Natural killer cell (primary cell): ENCODE data around the gene GBE1. TPM values are rescaled to one million over a fixed set of nuclear protein-coding genes. Genes with fewer than 3 reads are reported as not detected.

Source experiments
- ATAC-seq, 3 donors: fragments of 150-1000 bp in 2 of 3; fragments of 200-7000 bp in 1 of 3; cut with Tn5 transposase; 1 replicate in 1 of 3; 2 replicates in 2 of 3; pipeline ENCODE4 v1.10.0; 2021; ENCODE audit warnings: mild to moderate bottlenecking in 2 of 3, moderate library complexity in 2 of 3
- DNase-seq, 2 donors: peaks; one replicate each; pipeline versions ENCODE4 v3.0.0 to v3.0.0-alpha.2; 2013 to 2021; ENCODE audit warnings: mixed read lengths in 1 of 2
- H3K27ac ChIP-seq: one replicate; pipeline ENCODE4 v1.5.1; 2013; ENCODE audit warnings: mild to moderate bottlenecking, low read length
- H3K27me3 ChIP-seq: one replicate; pipeline ENCODE4 v1.6.1; 2013; ENCODE audit warnings: low read length; ENCODE audit not compliant: control insufficient read depth, insufficient read depth
- H3K36me3 ChIP-seq: one replicate; pipeline ENCODE4 v1.6.1; 2013; ENCODE audit warnings: low read length; ENCODE audit not compliant: control insufficient read depth, insufficient read depth
- H3K4me1 ChIP-seq: one replicate; pipeline ENCODE4 v1.6.1; 2013; ENCODE audit warnings: low read length; ENCODE audit not compliant: control insufficient read depth, insufficient read depth
- H3K4me3 ChIP-seq: one replicate; pipeline ENCODE4 v1.5.1; 2013; ENCODE audit warnings: low read length
- H3K9me3 ChIP-seq: one replicate; pipeline ENCODE4 v1.6.1; 2013; ENCODE audit warnings: low read length; ENCODE audit not compliant: control insufficient read depth, insufficient read depth
- H3K27ac Mint-ChIP-seq, 2 donors: one replicate each; pipeline ENCODE4 v1.8.0; 2022; ENCODE audit warnings: mild to moderate bottlenecking in 2 of 2, mixed read lengths in 2 of 2, moderate library complexity in 1 of 2
- H3K27me3 Mint-ChIP-seq, 2 donors: one replicate each; pipeline ENCODE4 v1.8.0; 2022; ENCODE audit warnings: low read depth in 2 of 2, mixed read lengths in 2 of 2
- H3K36me3 Mint-ChIP-seq: one replicate; pipeline ENCODE4 v1.8.0; 2022; ENCODE audit warnings: mixed read lengths
- H3K4me1 Mint-ChIP-seq, 2 donors: one replicate each; pipeline ENCODE4 v1.8.0; 2022; ENCODE audit warnings: mixed read lengths in 2 of 2
- H3K4me3 Mint-ChIP-seq: one replicate; pipeline ENCODE4 v1.8.0; 2022; ENCODE audit warnings: mild to moderate bottlenecking, moderate library complexity, mixed read lengths
- H3K9me3 Mint-ChIP-seq, 2 donors: one replicate each; pipeline ENCODE4 v1.8.0; 2022; ENCODE audit warnings: mixed read lengths in 2 of 2
- CTCF ChIP-seq: fragments of 200-600 bp; IDR thresholded peaks from one replicate; pipeline ENCODE4 v1.8.0; 2022; ENCODE audit warnings: antibody characterized with exemption
- WGBS: methylation state at CpG from one replicate; pipeline ENCODE4 v1.1.7; 2013; ENCODE audit warnings: missing lambda C conversion rate; ENCODE audit not compliant: insufficient coverage; 5-methylcytosine and 5-hydroxymethylcytosine counted together
- intact Hi-C: fragments of 100-400 bp; cut with micrococcal nuclease; formaldehyde crosslinking; loops from one replicate; pipeline ENCODE4 v1.14.2; 2022
- total RNA-seq, 4 donors: library from RNA; stranded (reverse); fragments of 120-200 nt in 1 of 4; gene quantifications; one replicate each; pipeline versions ENCODE4 v1.2.3 to v1.2.4, GENCODE V29; 2013 to 2022

Gene GBE1
- total RNA-seq, 3 donors from 2014 or later (not counting 1 experiment from before 2014, with no cell fraction given) = 8.8 to 11.8 (median 9.7) TPM

DNA sequence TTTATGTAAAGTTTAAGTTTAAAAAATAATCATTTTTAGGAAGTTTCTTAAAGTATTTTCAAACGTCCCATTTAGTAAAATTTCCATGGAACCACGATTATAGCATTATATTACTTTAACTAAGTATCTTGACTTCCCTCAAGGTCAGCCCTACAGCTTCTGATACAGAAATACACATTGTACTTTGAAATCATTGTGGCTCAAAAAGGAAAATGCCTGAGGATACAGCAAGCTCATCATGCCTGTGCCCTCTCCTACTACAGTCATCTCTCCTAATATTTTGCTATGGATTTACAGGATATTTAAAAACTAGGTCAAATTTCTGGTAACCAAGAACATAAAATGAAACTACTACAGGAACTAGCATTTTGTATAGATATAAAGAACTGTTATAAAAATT lies 51.8 kb downstream of the GBE1 start:
- Histone ChIP-seq H3K9me3 (no peaks in the 10 kb centered on the region), H3K4me1 (no peaks in the 10 kb centered on the region), H3K36me3 (no peaks in the 10 kb centered on the region), H3K4me3 (no peak overlapping the region), H3K27me3 (no peaks in the 10 kb centered on the region), H3K27ac (no peak overlapping the region)
- Mint-ChIP-seq H3K4me1 (no peaks in the 10 kb centered on the region), H3K9me3 (no peaks in the 10 kb centered on the region), H3K36me3 (no peaks in the 10 kb centered on the region), H3K27me3 (no peaks in the 10 kb centered on the region), H3K27ac (no peak overlapping the region), H3K4me3 (no peak overlapping the region)
- no peak for DNase-seq
- intact Hi-C loops = no loop called here
- no peak for ATAC-seq
- TF ChIP-seq CTCF = no peak
- no CpG with 5 or more reads among the region's 2 CpGs for WGBS

DNA sequence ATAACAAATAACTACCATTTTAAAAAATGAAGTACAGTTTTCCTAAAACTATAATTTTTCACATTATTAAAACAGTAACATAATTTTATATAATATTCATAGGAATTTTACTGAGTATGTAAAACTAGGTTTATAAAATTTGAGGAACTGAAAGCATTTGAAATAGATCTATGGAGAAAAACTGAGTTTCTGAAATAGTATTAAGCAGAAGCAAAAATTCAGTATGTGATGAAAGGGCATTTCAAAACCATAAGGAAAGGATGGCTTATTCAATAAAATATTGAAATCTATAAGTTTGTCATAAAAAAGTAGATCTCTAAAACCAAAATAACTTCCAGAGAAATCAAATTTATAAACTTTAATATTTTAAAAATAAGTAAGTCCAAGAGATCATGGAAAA lies 53.4 kb downstream of the GBE1 start:
- Mint-ChIP-seq H3K4me3 (no peak overlapping the region), H3K27ac (no peak overlapping the region), H3K9me3 (no peaks in the 10 kb centered on the region), H3K4me1 (no peaks in the 10 kb centered on the region), H3K27me3 (no peaks in the 10 kb centered on the region), H3K36me3 (no peaks in the 10 kb centered on the region)
- no peaks in the 10 kb centered on the region for H3K36me3 ChIP-seq
- no peaks in the 10 kb centered on the region for H3K27me3 ChIP-seq
- ATAC-seq (no peak), DNase-seq (no peak)
- H3K4me3 ChIP-seq = no peak overlapping the region
- no peak overlapping the region for H3K27ac ChIP-seq
- H3K9me3 ChIP-seq = no peaks in the 10 kb centered on the region
- no peak for TF ChIP-seq CTCF
- no peaks in the 10 kb centered on the region for H3K4me1 ChIP-seq
- intact Hi-C loops = no loop called here

DNA sequence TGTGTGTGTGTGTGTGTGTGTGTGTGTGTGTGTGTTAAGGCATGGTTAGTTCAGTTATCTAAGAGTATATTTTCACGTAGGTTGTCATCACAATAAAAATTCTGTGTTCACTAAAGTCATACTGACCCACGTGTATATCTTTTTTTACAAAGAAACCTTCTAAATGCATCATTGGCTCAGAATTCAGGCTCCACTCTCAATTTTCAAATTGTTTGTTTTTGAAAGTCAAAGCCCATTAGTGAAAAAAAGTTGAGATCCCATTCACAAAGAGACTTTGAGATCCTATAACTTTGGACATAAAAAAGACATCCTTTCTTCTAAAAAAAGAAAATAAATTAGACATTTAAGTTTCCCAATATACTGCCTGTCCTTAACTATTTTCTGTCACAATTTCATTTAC lies 59.3 kb downstream of the GBE1 start:
- Mint-ChIP-seq H3K4me1 (no peaks in the 10 kb centered on the region), H3K4me3 (no peak overlapping the region), H3K9me3 (no peaks in the 10 kb centered on the region), H3K36me3 (peaks cover 10% of the 10 kb centered on the region), H3K27me3 (no peaks in the 10 kb centered on the region), H3K27ac (no peak overlapping the region)
- ATAC-seq (no peak), DNase-seq (no peak)
- no peak for TF ChIP-seq CTCF
- intact Hi-C loops = no loop called here
- Histone ChIP-seq H3K4me1 (no peaks in the 10 kb centered on the region), H3K9me3 (no peaks in the 10 kb centered on the region), H3K4me3 (no peak overlapping the region), H3K36me3 (no peaks in the 10 kb centered on the region), H3K27me3 (no peaks in the 10 kb centered on the region), H3K27ac (no peak overlapping the region)
- 86% methylated on average over 1 of the region's 2 CpGs for WGBS

DNA sequence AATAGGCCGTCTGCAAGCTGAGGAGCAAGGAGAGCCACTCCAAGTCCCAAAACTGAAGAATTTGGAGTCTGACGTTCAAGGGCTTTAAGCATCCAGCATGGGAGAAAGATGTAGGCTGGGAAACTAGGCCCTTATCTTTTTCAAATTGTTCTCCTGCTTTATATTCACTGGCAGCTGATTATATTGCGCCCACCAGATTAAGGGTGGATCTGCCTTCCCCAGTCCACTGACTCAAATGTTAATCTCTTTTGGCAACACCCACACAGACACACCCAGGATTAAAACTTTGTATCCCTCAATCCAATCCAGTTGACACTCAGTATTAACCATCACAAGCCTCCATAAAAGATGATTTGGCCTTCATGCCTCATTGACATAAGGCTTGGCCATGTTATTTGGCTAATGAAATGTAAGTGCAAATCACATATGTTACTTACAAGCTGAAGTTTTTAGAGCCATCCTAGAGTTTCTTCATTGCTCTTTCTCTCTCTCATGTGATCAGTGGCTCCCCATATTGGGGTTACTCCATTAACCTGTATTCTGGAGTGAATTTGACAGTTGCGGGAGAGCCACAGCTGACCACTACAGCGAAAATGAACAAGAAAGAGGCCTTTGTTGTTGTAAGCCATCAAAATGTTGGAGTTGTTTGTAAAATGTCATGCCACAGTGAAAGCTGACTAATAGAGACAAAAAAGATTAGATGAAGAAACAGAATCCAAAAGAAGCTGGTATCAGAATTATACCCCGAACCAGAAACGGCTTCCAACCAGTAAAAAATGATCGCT lies 61.7 kb downstream of the GBE1 start:
- Mint-ChIP-seq H3K27ac (no peak overlapping the region), H3K36me3 (peaks cover 10% of the 10 kb centered on the region), H3K9me3 (no peaks in the 10 kb centered on the region), H3K4me3 (no peak overlapping the region), H3K27me3 (no peaks in the 10 kb centered on the region), H3K4me1 (no peaks in the 10 kb centered on the region)
- Histone ChIP-seq H3K4me3 (no peak overlapping the region), H3K36me3 (no peaks in the 10 kb centered on the region), H3K9me3 (no peaks in the 10 kb centered on the region), H3K27ac (no peak overlapping the region), H3K4me1 (no peaks in the 10 kb centered on the region), H3K27me3 (no peaks in the 10 kb centered on the region)
- DNase-seq (no peak), ATAC-seq (no peak)
- no peak for TF ChIP-seq CTCF
- intact Hi-C loops = no loop called here
- whole genome bisulfite sequencing = 98% methylated on average over 8 of the region's 8 CpGs
